ENCODE measurements around the gene ANO8.

ANO8 gene

GRCh38 chr19:17338433-17339078 lies 3.9 kb upstream of the ANO8 start:
- peak overlapping the region; percentile 94 for H3K4me3 ChIP-seq
- H3K9ac ChIP-seq (ENCODE audit: insufficient read length): peak overlapping the region; percentile 82
- no peaks in the 10 kb centered on the region for H3K9me3 ChIP-seq (ENCODE audit: low read depth, low read length)
- no peak overlapping the region for H3K27ac ChIP-seq
- H3K36me3 ChIP-seq (ENCODE audit: insufficient read depth, low read length): no peaks in the 10 kb centered on the region; the same call in 1 of the 2 replicates
- DNase-seq (ENCODE audit: low read depth, low spot score): no peak
- TF ChIP-seq FOXP2 (optimal IDR thresholded peaks at IDR 0.05; ENCODE audit: control extremely low read depth, extremely low read length, insufficient read depth) (no peak), POLR2AphosphoS5 (IDR thresholded peaks at IDR 0.05; ENCODE audit: borderline replicate concordance, low read depth, low read length) (no peak), EZH2 (IDR thresholded peaks at IDR 0.05) (no peak)

- H3K9me3 ChIP-seq (ENCODE audit: low read depth, low read length): no peaks in the 10 kb centered on the region
- H3K4me3 ChIP-seq: peak overlapping the region; percentile 94
- TF ChIP-seq FOXP2 (optimal IDR thresholded peaks at IDR 0.05; ENCODE audit: control extremely low read depth, extremely low read length, insufficient read depth): no peak
- TF ChIP-seq EZH2 (IDR thresholded peaks at IDR 0.05): no peak
- no peak for TF ChIP-seq POLR2AphosphoS5 (IDR thresholded peaks at IDR 0.05; ENCODE audit: borderline replicate concordance, low read depth, low read length)
- peaks cover 4% of the 10 kb centered on the region for H3K36me3 ChIP-seq (ENCODE audit: insufficient read depth, low read length)
- H3K27ac ChIP-seq: no peak overlapping the region
- DNase-seq (ENCODE audit: low read depth, low spot score): no peak
- peak overlapping the region; percentile 82 for H3K9ac ChIP-seq (ENCODE audit: insufficient read length)
These were observed 3.2 kb upstream of the ANO8 start for GRCh38 chr19:17337675-17338432.

- Histone ChIP-seq H3K4me3 (peak within 1 kb of the TSS; percentile 94), H3K27ac (peak within 1 kb of the TSS; percentile 89), H3K36me3 (ENCODE audit: insufficient read depth, low read length) (peaks cover 5% of the 10 kb centered on the region), H3K9ac (ENCODE audit: insufficient read length) (peak within 1 kb of the TSS; percentile 82), H3K9me3 (ENCODE audit: low read depth, low read length) (no peaks in the 10 kb centered on the region)
- TF ChIP-seq FOXP2 (optimal IDR thresholded peaks at IDR 0.05; ENCODE audit: control extremely low read depth, extremely low read length, insufficient read depth) (no peak), EZH2 (IDR thresholded peaks at IDR 0.05) (no peak), POLR2AphosphoS5 (IDR thresholded peaks at IDR 0.05; ENCODE audit: borderline replicate concordance, low read depth, low read length) (peak; percentile 91)
- peak; percentile 97 for DNase-seq (ENCODE audit: low read depth, low spot score)
These were observed 2.4 kb upstream of the ANO8 start, which contains the start of gene GTPBP3 for GRCh38 chr19:17336872-17337674. GTPBP3 (plus strand) TSS chr19:17337553; CDS start chr19:17337612, 59 bp downstream.

GRCh38 chr19:17335575-17335974 lies 920 bp upstream of the ANO8 start:
- TF ChIP-seq EZH2 (IDR thresholded peaks at IDR 0.05) (no peak), FOXP2 (optimal IDR thresholded peaks at IDR 0.05; ENCODE audit: control extremely low read depth, extremely low read length, insufficient read depth) (no peak), POLR2AphosphoS5 (IDR thresholded peaks at IDR 0.05; ENCODE audit: borderline replicate concordance, low read depth, low read length) (no peak)
- Histone ChIP-seq H3K27ac (no peak overlapping the region), H3K9me3 (ENCODE audit: low read depth, low read length) (no peaks in the 10 kb centered on the region), H3K36me3 (ENCODE audit: insufficient read depth, low read length) (peaks cover 5% of the 10 kb centered on the region), H3K4me3 (no peak overlapping the region), H3K9ac (ENCODE audit: insufficient read length) (no peak overlapping the region)
- no peak for DNase-seq (ENCODE audit: low read depth, low spot score)

GRCh38 chr19:17333611-17334413 lies 843 bp downstream of the ANO8 start:
- H3K36me3 ChIP-seq (ENCODE audit: insufficient read depth, low read length): peaks cover 5% of the 10 kb centered on the region
- TF ChIP-seq POLR2AphosphoS5 (IDR thresholded peaks at IDR 0.05; ENCODE audit: borderline replicate concordance, low read depth, low read length) (peak; percentile 37; the same call in 1 of the 2 replicates), EZH2 (IDR thresholded peaks at IDR 0.05) (no peak)
- H3K9me3 ChIP-seq (ENCODE audit: low read depth, low read length): no peaks in the 10 kb centered on the region
- H3K9ac ChIP-seq (ENCODE audit: insufficient read length): peak overlapping the region; percentile 87
- H3K27ac ChIP-seq: no peak overlapping the region
- DNase-seq (ENCODE audit: low read depth, low spot score): peak; percentile 30
- H3K4me3 ChIP-seq: peak overlapping the region; percentile 91

- Histone ChIP-seq H3K4me3 (no peak overlapping the region), H3K9ac (ENCODE audit: insufficient read length) (no peak overlapping the region), H3K9me3 (ENCODE audit: low read depth, low read length) (no peaks in the 10 kb centered on the region), H3K27ac (no peak overlapping the region), H3K36me3 (ENCODE audit: insufficient read depth, low read length) (peaks cover 5% of the 10 kb centered on the region)
- TF ChIP-seq POLR2AphosphoS5 (IDR thresholded peaks at IDR 0.05; ENCODE audit: borderline replicate concordance, low read depth, low read length): no peak
- no peak for TF ChIP-seq EZH2 (IDR thresholded peaks at IDR 0.05)
- TF ChIP-seq FOXP2 (optimal IDR thresholded peaks at IDR 0.05; ENCODE audit: control extremely low read depth, extremely low read length, insufficient read depth): no peak
- DNase-seq (ENCODE audit: low read depth, low spot score): no peak
These were observed 1.7 kb downstream of the ANO8 start for GRCh38 chr19:17332677-17333581.

GRCh38 chr19:17332360-17332676 lies 2.3 kb downstream of the ANO8 start:
- DNase-seq (ENCODE audit: low read depth, low spot score): no peak
- no peak for TF ChIP-seq FOXP2 (optimal IDR thresholded peaks at IDR 0.05; ENCODE audit: control extremely low read depth, extremely low read length, insufficient read depth)
- TF ChIP-seq POLR2AphosphoS5 (IDR thresholded peaks at IDR 0.05; ENCODE audit: borderline replicate concordance, low read depth, low read length): no peak
- no peak for TF ChIP-seq EZH2 (IDR thresholded peaks at IDR 0.05)
- Histone ChIP-seq H3K9ac (ENCODE audit: insufficient read length) (no peak overlapping the region), H3K36me3 (ENCODE audit: insufficient read depth, low read length) (peaks cover 5% of the 10 kb centered on the region), H3K9me3 (ENCODE audit: low read depth, low read length) (no peaks in the 10 kb centered on the region), H3K27ac (no peak overlapping the region), H3K4me3 (no peak overlapping the region)
